HEK293 (cell line): ENCODE data around the gene KMT2A.

Experiments
- BCL11B ChIP-seq: fragments of 450-650 bp; formaldehyde crosslinking; IDR thresholded peaks from 2 replicates; pipeline ENCODE4 v1.5.1; 2016; ENCODE audit warnings: low read depth, missing biosample characterization, missing genetic modification characterization
- OVOL3 ChIP-seq: fragments of 450-650 bp; formaldehyde crosslinking; IDR thresholded peaks from 2 replicates; pipeline ENCODE4 v1.5.1; 2016; ENCODE audit warnings: missing biosample characterization, missing genetic modification characterization
- SP2 ChIP-seq: fragments of 450-650 bp; formaldehyde crosslinking; IDR thresholded peaks from 2 replicates; pipeline ENCODE4 v1.5.1; 2016; ENCODE audit warnings: missing biosample characterization, missing genetic modification characterization
- ZEB2 ChIP-seq: fragments of 450-650 bp; formaldehyde crosslinking; IDR thresholded peaks from 2 replicates; pipeline ENCODE4 v1.5.1; 2016; ENCODE audit warnings: missing biosample characterization, missing genetic modification characterization
- ZNF23 ChIP-seq: fragments of 450-650 bp; formaldehyde crosslinking; IDR thresholded peaks from 2 replicates; pipeline ENCODE4 v1.5.1; 2016; ENCODE audit warnings: missing biosample characterization, missing genetic modification characterization, borderline replicate concordance
- ZNF274 ChIP-seq, 2 experiments: fragments of 200-500 bp in 1 of 2; fragments of 450-650 bp in 1 of 2; sonication (Bioruptor generic) in 1 of 2; formaldehyde crosslinking in 1 of 2; IDR thresholded peaks; 2 replicates each; pipeline versions ENCODE4 v1.5.1 to v1.6.1; 2014 to 2016; ENCODE audit warnings: borderline replicate concordance in 1 of 2, inconsistent platforms in 1 of 2, low read length in 1 of 2, missing biosample characterization in 1 of 2, missing genetic modification characterization in 1 of 2
- ZNF501 ChIP-seq: fragments of 450-650 bp; formaldehyde crosslinking; IDR thresholded peaks from 2 replicates; pipeline ENCODE4 v1.5.1; 2016; ENCODE audit warnings: missing biosample characterization, missing genetic modification characterization
- TF ChIP-seq, protein P1 (sequence below): fragments of 450-650 bp; formaldehyde crosslinking; IDR thresholded peaks from 2 replicates; pipeline ENCODE4 v1.5.1; 2016; ENCODE audit warnings: missing biosample characterization, missing genetic modification characterization

GRCh38 chr11:118526688-118527087, 90.4 kb downstream of the KMT2A start:
- no peak for TF ChIP-seq ZNF274 (IDR thresholded peaks at IDR 0.05; ENCODE audit: low read length)
- no peak for TF ChIP-seq ZNF274 (tag by site-specific recombination; IDR thresholded peaks at IDR 0.05; ENCODE audit: borderline replicate concordance)
- TF ChIP-seq, protein P1, sequence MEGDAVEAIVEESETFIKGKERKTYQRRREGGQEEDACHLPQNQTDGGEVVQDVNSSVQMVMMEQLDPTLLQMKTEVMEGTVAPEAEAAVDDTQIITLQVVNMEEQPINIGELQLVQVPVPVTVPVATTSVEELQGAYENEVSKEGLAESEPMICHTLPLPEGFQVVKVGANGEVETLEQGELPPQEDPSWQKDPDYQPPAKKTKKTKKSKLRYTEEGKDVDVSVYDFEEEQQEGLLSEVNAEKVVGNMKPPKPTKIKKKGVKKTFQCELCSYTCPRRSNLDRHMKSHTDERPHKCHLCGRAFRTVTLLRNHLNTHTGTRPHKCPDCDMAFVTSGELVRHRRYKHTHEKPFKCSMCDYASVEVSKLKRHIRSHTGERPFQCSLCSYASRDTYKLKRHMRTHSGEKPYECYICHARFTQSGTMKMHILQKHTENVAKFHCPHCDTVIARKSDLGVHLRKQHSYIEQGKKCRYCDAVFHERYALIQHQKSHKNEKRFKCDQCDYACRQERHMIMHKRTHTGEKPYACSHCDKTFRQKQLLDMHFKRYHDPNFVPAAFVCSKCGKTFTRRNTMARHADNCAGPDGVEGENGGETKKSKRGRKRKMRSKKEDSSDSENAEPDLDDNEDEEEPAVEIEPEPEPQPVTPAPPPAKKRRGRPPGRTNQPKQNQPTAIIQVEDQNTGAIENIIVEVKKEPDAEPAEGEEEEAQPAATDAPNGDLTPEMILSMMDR (tag by site-specific recombination): no peak
- no peak for TF ChIP-seq OVOL3
- TF ChIP-seq ZEB2 (tag by site-specific recombination): no peak
- no peak for TF ChIP-seq ZNF23
- no peak for TF ChIP-seq BCL11B (tag by site-specific recombination)
- no peak for TF ChIP-seq ZNF501 (tag by site-specific recombination)
- no peak for TF ChIP-seq SP2 (tag by site-specific recombination)
